Hematopoietic multipotent progenitor cell treated with erythropoietin and hydrocortisone succinate and interleukin-3 and kit ligand, for 8 days (in vitro differentiated cells): Measurements from ENCODE around the gene RAD51.
A peak's percentile ranks its signal among the peaks of the same experiment; 100 is the strongest.

ENCODE experiments used
- DNase-seq: peaks from one replicate; pipeline ENCODE4 v3.0.0-alpha.2; 2015

The RAD51 gene

GRCh38 chr15:40763801-40764628, 69.0 kb downstream of the RAD51 start, which contains the start of gene GCHFR:
Gene GCHFR (plus strand): TSS chr15:40764068. CDS start chr15:40764181, 113 bp downstream.
- peak; percentile 69 for DNase-seq

DNA sequence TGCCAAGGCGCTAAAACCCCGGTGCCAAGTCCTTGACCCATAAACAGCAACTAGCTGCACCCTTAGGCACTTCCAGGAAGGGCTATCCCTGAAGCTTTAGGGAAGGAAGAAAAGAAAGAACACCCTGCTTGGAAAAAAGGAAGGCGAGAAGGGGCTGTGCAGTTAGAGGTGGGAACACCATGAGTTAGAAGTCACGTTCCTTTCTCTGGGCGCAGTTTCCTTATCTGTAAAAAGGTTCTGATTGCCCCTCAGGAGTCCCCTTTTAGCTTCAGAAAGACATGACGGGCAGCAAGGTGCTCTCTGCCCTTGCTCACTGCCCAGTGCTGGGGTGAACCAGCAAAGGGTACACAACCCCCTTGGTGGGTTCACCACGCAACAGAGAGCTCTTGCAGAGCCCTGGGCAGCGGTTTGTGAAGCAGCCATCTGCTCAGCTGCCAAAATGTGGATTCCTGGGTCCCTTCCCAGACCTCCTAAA, 69.7 kb downstream of the RAD51 start:
- DNase-seq: peak; percentile 55

- DNase-seq: no peak
Observed at GRCh38 chr15:40766194-40766815, 71.3 kb downstream of the RAD51 start.

- DNase-seq: peak; percentile 88
Observed at GRCh38 chr15:40766906-40767837, 72.2 kb downstream of the RAD51 start.

- no peak for DNase-seq
Observed at GRCh38 chr15:40767838-40768500, 73.0 kb downstream of the RAD51 start.

- DNase-seq: peak; percentile 87
Observed at GRCh38 chr15:40768521-40769273, 73.7 kb downstream of the RAD51 start.

GRCh38 chr15:40769274-40770146, 74.5 kb downstream of the RAD51 start, which contains the start of gene C15orf62:
Gene C15orf62 (plus strand): TSS chr15:40769980. CDS start chr15:40770496, 516 bp downstream.
- peak; percentile 63 for DNase-seq

DNA sequence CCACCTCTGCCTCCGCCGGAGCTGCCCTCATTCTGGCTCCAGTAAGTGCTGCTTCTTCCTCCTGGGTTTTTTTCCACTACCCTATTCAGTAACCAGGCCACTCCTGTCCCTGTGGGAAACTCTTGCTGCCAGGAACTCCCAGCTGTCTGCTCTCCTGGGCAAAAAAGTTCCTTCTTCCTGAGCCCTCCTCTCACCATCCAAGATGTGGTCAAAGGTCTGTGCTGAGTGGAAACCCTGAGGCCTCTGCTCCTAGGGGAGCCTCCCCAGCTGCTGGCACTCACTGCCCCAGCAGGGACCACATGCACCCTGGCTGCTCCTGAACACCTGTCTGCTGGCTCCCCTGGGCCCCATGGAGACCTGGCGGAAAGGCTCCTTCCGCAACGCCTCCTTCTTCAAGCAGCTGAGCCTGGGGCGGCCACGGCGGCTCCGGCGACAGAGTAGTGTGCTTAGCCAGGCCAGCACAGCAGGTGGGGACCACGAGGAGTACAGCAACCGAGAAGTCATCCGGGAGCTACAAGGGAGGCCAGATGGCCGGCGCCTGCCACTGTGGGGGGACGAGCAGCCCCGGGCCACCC, 75.3 kb downstream of the RAD51 start:
- DNase-seq: no peak

- no peak for DNase-seq
Observed at GRCh38 chr15:40771242-40771641, 76.3 kb downstream of the RAD51 start.

DNA sequence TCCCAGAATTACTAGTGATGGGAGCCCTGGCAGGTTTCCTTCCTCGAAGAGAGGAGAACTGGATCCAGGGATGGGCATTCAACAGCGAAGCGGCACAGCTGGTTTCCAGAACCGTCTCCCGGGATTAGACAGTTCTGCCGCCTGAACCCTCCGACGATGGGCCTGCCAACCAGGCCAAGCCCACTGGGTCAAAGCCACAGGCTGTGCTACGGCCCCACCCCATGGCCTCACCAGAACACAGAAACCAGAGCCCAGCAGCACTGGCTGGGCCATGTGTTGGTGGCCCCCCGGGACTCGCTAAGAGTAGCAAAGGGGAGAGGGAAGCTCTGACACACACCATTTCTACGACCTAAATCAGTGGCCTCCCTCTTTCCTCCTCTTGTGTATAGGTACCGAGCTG, 77.0 kb downstream of the RAD51 start:
- DNase-seq: no peak

GRCh38 chr15:40773496-40773895, 78.5 kb downstream of the RAD51 start:
- DNase-seq: no peak

GRCh38 chr15:40773902-40774301, 78.9 kb downstream of the RAD51 start:
- no peak for DNase-seq

DNA sequence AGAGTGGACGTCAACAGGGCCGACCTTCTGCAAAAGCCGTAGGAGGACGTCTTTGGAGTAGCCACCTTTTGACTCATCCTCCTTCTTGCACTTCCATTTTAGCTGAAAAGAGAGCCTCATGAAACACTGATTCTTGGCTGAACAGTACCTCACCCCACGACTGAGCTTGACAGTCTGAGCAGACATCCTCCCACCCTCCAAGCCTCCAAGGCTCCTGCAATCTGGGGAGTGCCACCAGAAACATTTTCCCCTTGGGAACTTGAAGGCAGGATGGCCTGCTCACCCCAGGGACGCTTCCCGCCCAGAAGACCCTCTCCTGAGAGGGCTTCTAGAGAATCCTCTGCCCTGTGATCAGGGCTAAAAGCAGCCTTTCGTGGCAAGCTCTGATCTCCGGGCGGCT, 80.0 kb downstream of the RAD51 start:
- DNase-seq: no peak

GRCh38 chr15:40775740-40776536, 81.0 kb downstream of the RAD51 start:
- DNase-seq: no peak

DNA sequence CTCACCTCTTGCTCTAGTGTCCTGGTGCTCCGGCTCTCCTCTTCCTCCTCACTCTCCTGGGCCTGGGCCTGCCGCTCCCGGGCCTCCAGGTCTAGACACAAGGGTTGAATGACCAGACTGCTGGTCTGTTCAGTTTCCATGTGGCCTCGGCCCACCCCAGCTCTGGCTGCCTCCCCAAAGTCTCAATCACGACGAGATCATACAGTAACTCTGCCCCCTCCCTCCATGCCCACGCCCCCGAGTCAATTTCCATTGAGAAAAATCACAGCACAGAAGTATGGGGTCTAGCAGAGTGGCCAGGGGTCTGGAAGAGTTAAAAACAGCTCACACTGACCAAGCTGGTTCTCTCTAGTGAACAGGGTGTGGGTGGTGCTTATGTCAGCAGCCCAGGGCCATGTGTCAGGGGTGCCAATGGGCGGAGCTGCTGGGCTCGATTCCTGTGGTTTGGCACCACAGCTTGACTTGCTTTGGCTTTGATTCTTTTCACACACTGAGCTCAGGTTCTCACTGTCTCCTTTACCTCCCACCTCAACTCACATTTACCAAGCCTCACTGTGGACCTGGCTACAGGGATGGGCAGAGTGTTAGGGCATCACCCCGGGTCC, 81.7 kb downstream of the RAD51 start:
- DNase-seq: peak; percentile 75
